GM10248 (cell line): Measurements from ENCODE around the gene IQSEC1.

Source experiments
- CTCF ChIA-PET: fragments of 300-600 bp; sonication (Branson Sonifier 250); formaldehyde crosslinking; extraction: SDS; loops from one replicate; lab custom pipeline; 2021; ENCODE audit warnings: antibody characterized with exemption; lab: Yijun Ruan, JAX
- POLR2A ChIA-PET: fragments of 350-650 bp; sonication (Branson Sonifier 250); formaldehyde crosslinking; extraction: SDS; loops from one replicate; lab custom pipeline; 2020; ENCODE audit warnings: antibody characterized with exemption; lab: Yijun Ruan, JAX
- DNase-seq: peaks from one replicate; pipeline ENCODE4 v3.0.0; 2012; ENCODE audit errors: extremely low spot score
- CTCF ChIP-seq: IDR thresholded peaks from 2 replicates; pipeline ENCODE4 v1.5.1; 2012; ENCODE audit warnings: mild to moderate bottlenecking, low read depth; ENCODE audit errors: extremely low read depth, missing control alignments, control extremely low read depth

The IQSEC1 gene

GRCh38 chr3:13074006-13074375 lies 762 bp upstream of the IQSEC1 start:
- CTCF ChIA-PET, result interaction anchor here (1.0 to 1.3 kb wide), 3 partner anchors 18 to 379 kb away, joined by 3 read pairs; no protein-coding TSS in a partner anchor
- POLR2A ChIA-PET, result no interaction called here
- no peak for TF ChIP-seq CTCF
- no peak for DNase-seq

DNA sequence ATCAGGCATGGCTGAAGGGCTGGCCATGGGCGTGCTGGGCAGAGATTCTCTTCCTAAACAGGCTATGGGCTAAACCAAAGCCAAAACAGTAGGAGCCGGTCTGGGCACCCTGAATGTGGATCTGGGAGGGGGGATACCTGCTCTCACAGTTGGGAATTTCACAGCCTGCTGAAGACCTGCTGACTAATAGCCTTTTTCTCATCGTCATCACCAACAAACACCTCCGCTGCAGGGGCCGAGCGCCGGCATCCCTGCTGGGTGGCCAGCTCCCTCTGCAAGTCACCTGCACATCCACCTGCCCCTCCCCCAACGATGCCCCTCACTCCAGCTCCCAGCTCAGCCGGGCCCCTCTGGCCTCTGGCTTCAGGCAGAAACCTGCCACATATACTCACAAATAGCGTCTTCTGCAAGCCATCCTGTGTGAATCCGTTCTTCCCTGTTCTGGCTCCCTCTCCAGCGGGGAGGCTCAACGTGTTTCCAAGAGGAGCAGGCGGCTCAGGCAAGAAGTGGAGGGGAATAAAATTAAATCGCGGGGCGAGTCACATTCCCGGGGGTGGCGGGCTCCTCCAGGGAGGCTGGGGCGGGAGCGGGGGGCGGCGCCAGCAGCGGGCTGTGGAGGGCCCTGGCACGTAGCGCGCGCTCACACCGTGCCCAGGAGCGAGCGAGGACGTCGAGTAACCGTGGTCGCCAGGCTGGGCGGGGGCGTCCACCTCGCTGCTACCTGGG lies 466 bp downstream of the IQSEC1 start:
- no peak for DNase-seq
- POLR2A ChIA-PET, result interaction anchor here (1.4 kb wide), 1 partner anchor 61 kb away, joined by 3 read pairs; no protein-coding TSS in a partner anchor
- TF ChIP-seq CTCF, result no peak
- CTCF ChIA-PET, result interaction anchor here (1.2 to 2.6 kb wide), 2 partner anchors 19 to 20 kb away, joined by 3 to 13 read pairs; no protein-coding TSS in a partner anchor

- peak; percentile 73 for DNase-seq
- ChIA-PET POLR2A (interaction anchor here (1.4 kb wide), 1 partner anchor 60 kb away, joined by 3 read pairs; no protein-coding TSS in a partner anchor), CTCF (interaction anchor here (2.6 kb wide), 1 partner anchor 20 kb away, joined by 13 read pairs; no protein-coding TSS in a partner anchor)
- TF ChIP-seq CTCF, result no peak
Measured at GRCh38 chr3:13072239-13072599, 1.0 kb downstream of the IQSEC1 start.

DNA sequence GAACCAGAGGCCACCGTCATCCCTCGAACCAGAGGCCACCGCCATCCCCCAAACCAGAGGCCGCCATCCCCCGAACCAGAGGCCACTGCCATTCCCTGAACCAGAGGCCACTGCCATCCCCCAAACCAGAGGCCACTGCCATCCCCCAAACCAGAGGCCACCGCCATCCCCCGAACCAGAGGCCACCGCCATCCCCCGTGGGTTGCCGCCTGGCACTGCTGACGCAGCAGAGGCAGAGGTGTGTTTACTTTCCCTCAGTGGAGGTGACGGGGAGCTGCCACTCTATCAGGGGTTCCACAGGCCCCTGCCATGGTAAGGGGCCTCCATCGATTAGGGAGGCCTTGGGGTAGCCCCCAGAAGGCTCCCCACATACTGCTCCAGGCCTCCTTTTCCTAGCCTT lies 1.5 kb downstream of the IQSEC1 start:
- TF ChIP-seq CTCF, result no peak
- DNase-seq, result no peak
- CTCF ChIA-PET, result interaction anchor here (1.6 to 2.6 kb wide), 2 partner anchors 21 to 25 kb away, joined by 3 to 13 read pairs; no protein-coding TSS in a partner anchor
- POLR2A ChIA-PET, result interaction anchor here (1.4 kb wide), 1 partner anchor 60 kb away, joined by 3 read pairs; no protein-coding TSS in a partner anchor

DNA sequence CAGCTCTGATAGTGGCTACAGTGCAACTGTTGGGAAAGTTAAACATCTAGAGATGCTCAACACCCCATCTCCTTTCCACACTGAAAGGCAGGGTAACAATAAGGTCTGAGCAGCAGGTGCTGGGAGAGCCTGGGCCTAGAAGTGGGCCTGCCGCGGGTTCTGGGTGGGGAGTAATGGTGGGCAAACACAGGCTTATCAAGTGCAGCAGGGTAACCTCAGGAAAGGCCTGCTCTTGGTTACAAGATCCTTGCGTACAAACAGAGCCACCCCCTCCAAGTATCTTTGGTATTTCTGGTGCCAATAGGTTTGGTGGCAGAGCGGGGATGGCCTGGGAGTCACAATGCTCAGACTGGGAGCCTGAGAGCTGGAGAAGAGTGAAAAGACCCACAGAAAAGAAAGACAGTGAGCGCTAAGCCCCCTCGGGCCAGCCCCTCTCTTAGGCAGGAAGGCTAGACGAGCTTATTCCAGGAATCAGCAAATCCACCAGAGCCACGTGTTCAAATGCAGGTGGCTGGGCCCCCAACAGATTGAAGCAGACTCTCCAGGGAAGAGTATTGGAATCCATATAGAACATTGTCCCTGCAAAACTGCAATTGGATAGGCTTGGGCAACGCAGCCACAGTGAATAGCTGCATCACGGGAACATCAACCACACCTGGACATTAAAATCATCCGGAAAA lies 2.7 kb downstream of the IQSEC1 start:
- POLR2A ChIA-PET, result interaction anchor here (0.7 kb wide), 1 partner anchor 23 kb away, joined by 4 read pairs; no protein-coding TSS in a partner anchor
- TF ChIP-seq CTCF, result no peak
- no peak for DNase-seq
- CTCF ChIA-PET, result interaction anchor here (1.3 to 2.6 kb wide), 3 partner anchors 10 to 24 kb away, joined by 3 to 13 read pairs (median 4); no protein-coding TSS in a partner anchor

- DNase-seq, result peak; percentile 74
- ChIA-PET CTCF (interaction anchor here (1.3 kb wide), 1 partner anchor 11 kb away, joined by 4 read pairs; no protein-coding TSS in a partner anchor), POLR2A (no interaction called here)
Measured at GRCh38 chr3:13069495-13069894, 3.7 kb downstream of the IQSEC1 start.

More at GRCh38 chr3:13069495-13069894, 3.7 kb downstream of the IQSEC1 start:
- no peak for TF ChIP-seq CTCF
